Inflammatory macrophage (primary cell): ENCODE measurements around the gene RDX.

Experiments used
- DNase-seq, 2 donors: peaks; one replicate each; pipeline ENCODE4 v3.0.0-alpha.2; 2020 to 2022

Gene RDX

DNA sequence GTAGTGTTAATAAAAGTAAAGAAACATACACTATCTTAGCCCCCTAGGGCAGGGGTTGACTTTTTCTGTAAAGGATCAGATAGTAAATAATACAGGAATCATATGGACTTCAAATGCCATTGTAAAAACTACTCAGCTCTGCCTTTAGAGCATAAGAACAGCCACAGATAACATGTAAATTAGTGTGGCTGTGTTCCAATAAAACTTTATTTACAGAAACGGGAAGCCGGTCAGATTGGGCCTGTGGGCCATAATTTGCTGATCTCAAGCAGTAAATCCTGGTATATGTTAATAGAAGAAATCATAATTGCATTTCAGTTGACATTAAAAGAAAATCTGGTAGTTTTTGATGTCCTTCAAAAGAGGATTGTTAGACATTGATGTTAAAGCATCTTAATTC lies 126.7 kb downstream of the RDX start:
- DNase-seq = no peak

DNA sequence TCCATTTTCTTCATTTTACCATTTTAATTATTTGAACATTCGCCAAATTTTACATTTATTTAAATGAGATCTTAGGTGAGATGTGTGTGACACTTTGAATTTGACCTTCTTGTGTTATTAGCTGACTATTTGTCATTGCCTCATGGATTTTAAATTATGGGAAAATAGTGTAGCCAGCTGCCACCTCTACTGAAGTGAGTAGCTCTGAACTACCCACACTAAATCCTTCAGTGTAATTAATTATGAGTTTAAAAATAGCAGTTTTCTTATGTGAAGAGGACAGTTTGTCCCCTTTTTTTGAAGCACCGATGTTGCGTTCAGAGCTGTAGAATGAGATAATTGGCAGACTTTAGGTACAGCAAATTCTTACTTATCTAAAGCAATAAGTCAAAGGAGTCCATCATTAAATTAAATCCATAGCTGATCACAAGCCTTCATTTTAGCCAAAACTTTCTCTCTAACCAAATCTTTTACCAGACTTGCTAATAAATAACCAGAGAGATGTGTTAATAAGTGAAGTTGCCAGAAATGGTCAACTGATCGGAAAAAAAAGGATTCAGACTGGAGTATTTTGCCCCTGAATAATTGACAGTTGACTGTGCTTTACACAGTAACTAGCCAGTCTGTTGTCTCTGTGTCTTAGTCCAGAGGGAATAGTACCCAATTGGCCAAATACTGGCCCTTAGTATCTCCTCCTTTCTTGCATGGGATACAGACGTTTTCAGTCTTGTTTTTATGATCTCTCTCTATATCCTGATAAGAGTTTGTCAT lies 128.2 kb downstream of the RDX start:
- DNase-seq = no peak

DNA sequence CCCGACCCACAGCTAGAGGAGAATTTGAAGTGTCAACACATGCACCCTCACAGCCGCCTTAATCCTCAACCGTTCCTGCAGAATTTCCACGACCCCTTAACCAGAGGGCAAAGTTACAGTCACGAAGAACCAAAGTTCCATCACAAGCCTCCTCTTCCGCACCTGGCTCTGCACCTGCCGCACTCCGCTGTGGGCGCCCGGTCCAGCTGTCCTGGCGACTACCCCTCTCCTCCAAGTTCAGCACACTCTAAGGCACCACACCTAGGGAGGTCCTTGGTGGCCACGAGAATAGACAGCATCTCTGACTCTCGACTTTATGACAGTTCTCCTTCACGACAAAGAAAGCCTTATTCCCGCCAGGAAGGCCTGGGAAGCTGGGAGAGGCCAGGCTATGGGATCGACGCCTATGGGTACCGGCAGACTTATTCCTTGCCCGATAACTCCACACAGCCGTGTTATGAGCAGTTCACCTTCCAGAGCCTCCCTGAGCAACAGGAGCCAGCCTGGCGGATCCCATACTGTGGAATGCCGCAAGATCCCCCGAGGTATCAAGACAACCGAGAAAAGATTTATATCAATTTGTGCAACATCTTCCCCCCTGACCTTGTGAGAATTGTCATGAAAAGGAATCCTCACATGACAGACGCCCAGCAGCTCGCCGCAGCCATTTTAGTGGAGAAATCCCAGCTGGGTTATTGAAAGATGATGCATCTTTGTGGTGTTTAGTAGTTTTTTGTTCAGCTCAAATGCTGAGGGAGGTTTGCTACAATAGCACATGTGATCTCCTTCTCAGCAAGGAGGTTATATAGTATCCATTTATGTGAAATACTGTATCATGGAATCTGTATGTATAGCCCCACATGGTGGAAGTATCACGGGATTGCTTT lies 131.1 kb downstream of the RDX start:
- no peak for DNase-seq

DNA sequence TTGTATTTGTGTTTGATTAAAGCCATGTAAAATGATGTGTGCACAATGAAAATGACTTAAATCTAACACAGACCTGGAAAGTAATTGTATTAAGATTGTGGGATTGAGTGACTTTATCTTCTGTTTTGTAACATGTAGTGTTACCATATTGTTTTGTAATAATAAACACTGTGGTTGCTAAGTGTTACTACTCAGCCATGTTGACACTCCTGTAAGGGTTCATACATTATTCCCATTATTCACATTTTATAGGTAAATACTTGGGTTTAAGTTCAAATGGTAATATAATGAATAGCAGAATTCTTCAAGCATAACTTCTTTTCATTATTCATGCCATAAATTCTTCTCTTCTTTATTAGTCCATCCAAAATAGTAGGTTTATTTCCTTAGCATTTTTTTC lies 134.2 kb downstream of the RDX start:
- no peak for DNase-seq

DNA sequence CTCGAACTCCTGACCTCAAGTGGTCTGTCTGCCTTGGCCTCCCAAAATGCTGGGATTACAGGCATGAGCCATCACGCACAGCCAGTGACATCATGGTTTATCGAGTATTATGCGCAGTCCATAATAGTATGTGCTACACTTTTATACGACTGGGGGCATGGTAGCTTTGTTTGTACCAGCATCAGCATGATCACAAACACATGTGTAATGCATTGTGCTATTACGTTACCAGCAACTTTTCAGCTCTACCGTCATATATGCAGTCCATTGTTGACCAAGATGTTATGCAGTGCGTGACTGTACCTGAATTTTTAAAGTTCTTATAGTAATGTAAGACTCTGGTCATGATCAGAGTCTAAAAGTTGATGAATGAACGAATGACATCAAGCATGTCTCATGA lies 135.4 kb downstream of the RDX start:
- DNase-seq = no peak

DNA sequence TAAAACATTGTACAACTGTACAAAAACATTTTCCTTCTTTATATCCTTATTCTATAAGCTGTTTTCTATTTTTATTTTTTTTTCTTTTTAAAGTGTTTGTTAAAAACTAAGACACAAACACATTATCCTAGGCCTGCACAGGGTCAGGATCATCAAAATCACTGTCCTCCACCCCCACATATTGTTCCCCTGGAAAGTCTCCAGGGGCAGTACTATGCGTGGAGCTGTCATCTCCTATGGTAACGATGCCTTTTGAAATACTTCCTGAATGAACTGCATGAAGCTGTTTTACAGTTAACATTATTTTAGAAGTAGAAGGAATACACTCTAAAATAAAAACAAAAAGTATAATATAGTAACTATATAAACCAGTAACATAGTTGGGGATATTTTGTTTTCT lies 136.0 kb downstream of the RDX start:
- DNase-seq = no peak

DNA sequence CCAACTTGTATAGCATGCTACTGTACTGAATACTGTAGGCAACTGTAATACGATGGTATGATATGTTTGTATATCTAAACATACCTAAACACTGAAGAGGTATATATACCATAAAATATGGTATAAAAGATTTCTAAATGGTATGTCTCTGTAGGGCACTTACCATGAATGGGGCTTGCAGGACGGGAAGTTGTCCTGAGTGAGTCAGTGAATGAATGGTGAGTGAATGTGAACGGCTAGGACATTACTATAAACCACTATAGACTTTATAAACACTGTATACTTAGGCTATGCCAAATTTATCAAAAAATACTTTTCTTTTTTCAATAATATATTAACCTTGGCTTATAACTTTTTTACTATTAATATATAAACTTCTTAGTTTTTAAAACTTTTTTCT lies 136.4 kb downstream of the RDX start:
- no peak for DNase-seq

DNA sequence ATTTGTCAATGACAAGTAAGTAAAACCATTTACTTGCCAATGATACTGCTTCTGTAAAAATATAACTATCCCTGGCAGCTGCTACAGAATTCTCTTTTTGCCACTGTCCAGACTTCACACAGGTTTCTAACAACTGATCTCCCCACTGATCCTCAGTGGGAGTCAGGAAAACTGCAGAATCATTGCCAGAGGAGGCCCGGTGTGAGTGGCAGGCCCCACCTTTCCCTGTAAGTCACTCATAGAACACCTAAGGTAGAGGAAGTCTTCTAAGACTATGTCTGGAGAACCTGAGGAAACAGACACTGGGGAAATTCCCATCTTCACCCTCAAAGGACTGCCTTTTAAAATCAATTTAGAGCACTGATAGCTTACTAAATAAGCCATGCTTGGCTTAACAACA lies 136.9 kb downstream of the RDX start:
- no peak for DNase-seq

DNA sequence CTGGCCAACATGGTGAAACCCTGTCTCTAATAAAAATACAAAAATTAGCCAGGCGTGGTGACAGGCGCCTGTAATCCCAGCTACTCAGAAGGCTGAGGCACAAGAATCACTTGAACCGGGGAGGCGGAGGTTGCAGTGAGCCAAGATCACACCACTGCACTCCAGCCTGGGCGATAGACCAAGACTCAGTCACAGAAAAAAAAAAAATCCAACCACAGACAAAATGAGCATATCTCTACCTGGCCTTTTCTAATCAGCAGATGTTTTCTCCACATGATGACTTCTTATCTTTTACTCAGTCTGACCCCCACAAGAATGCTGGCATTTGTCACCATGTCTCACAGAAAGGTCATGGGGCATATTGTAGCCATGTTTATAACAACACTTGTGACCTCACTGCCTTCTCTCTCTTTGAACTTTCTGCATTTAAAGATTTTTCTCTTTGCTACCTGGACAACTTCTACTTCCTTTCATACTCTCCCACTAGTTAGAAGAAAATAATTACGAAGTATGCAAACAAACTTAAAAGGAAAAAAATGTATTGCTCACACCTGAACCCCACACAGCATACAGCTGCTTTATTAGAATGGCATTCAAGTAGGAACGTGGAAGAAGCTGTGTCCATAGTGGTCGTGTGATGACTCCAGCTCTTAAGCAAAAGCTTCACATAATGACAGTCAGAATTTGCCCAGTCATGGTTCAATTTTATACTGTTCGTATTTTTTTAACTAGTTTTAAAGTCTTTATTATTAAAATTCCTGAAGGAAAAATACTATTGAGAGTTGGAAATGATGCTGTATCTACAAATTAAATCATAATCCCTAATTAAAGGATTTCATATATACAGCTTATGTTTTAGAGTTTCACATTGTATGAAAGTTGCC lies 137.9 kb downstream of the RDX start:
- DNase-seq = no peak

DNA sequence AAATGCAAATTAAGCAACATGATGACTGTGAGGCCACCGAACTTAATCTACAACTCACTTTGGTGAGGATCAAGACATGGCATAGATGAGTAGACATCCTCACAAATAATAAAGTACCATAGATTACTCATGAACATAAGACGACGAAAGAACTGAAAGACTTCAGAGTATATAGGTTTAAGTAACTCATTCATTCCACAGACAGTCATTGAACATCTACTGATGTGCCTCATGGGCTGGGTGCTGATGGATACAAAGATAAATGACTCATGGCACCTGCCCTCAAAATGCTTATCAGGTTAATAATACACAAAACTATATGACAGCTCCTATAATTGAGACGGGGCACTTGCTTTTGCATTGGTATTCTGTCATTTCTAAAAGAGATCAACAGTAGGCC lies 139.9 kb downstream of the RDX start:
- no peak for DNase-seq

DNA sequence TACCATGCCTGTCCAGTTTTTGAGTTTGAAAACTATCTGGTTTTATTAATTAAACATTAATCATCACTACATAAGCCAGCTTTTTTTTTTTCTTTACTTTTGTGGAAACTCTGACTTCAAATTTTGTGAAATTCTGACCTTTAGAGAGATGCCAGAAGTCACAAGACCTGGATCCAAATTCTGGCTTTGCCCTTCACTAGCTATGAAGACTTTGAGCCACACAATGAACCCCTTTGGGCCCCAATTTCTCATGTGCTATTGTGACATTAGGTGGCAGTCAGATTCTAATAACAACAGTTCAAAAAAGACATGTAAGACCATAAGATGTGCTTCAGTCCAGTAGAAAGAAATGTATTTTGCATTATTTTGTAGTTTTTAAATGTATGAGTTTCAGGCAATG lies 142.9 kb downstream of the RDX start:
- no peak for DNase-seq

DNA sequence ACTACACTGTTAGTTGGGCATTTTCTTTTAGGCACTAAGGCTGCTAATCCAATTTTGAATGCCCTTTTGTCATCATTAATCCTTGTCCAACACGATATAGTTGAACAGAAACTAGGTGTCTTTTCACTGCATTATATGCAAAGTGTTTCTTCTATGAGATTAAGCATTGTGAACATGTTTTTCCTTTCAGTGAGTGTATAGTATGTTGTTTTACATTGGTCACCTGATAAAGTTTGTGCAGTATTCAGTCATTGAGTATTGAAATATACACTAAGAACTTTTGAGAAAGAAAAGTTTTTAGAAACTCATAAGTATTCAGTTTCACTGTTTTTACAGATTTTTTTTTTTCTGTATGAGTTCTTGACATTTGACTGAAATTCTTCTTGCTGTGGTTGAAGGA lies 144.2 kb downstream of the RDX start:
- no peak for DNase-seq

DNA sequence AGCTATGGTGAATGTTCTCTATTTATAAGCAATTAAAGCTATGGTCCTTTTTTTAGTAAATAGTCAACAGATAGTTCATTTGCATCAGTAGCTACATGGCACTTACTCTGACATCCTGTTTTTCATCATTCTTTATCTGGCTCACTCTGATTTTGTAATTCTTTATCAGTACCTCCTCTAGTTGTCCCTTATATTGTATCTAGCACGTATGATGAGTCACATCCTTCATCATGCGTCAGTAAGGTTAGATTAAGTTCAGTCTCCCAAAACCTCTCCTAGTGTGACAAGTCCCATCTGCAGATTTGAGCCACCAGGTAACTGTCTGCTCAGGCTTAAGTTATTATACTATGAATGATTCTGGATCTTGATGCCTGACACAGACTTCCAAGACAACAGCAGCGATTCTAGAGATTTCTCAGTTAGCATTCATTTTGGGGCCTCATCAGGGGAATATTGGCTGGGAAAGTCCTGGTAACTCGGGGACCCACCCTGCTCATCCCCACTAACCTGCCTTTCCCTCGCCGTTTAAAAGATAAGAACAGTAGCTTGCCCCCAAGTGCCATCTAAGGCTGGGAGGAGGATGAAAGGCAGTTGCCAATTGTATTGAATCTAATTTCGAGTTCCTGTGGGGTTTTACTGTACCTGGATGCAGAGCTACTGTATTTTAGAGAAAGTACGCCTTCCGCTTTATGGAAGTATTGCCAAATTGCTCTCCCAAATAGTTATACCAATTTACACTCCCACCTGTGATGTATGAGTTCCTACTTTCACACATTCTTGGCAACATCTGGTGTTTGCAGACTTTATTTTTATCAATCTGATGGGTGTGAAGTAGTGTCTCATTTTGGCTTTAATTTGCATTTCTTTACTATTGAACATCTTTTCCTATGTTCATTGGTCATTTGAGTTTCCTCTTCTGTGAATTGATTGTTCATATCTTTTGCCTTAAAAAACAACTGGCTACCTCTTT lies 147.4 kb downstream of the RDX start:
- no peak for DNase-seq

DNA sequence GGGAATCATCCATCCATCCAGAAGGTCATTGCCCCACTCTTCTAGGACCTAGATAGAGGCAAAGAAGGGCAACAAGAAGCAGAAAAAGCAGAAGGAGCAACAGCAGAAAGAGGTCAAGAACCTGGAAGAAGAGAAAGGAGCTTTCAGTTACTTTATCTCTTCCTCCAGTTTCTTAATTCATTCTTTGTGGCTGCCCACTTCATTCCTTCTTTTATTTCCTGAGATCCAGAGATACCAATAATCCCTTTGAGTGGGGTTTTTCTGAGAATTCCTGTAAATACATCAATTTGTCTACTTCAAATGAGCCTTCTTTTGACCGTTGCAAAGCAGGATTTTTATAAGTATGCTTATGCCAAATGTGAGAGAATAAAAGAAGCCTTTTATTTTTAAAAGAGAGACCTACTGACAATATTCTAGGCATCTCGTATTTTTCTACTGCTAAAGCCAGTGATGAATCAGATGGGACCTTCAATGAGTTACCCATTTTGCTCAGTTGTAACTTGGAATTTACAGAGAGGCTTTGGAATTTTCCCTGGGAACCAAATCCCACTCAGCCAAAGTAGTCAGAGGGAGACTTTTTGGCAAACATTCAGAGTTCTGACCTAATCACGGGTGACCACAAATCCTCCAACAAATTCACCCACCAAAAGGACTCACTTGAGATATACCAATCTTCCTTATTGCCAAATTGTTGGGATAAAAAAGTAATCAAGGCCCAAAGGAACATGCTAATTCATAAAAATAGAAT lies 148.3 kb downstream of the RDX start:
- DNase-seq = no peak

DNA sequence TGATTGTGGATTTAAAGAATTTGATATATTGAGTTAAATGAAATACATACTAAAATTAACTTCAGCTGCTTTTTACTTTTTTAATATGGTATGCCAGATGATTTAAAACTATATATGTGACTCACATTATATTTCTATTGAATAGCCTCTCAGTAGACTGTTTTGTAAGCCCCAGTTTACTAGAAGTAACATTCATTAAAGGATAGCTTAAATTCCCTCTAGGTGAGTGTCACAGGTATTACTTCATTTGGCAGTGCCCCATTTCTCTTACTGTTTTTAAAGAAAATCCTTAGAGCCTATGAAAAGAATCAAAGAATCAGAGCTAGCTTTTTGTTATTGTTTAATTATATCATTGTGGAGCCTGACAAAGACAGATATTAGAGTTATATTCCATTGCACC lies 154.6 kb downstream of the RDX start:
- no peak for DNase-seq

DNA sequence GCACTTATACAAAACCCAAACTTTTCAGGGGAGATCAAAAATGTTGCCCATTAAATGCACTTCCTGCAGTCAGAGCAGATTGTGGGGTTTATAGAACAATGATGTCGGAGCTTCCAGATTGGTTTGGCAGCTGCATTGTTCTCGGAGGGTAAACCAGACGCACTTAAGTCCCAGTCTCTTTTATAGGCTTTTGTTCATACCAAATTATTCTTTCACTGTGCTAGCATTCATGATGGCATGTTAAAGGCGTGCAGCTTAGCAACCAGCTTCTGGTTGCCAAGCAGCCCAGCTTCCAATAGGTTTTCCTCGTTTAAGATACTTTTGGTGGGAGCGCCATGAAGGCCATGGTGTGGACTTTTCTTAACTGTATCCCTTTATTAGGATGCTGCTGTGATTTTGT lies 162.3 kb downstream of the RDX start:
- DNase-seq = no peak

DNA sequence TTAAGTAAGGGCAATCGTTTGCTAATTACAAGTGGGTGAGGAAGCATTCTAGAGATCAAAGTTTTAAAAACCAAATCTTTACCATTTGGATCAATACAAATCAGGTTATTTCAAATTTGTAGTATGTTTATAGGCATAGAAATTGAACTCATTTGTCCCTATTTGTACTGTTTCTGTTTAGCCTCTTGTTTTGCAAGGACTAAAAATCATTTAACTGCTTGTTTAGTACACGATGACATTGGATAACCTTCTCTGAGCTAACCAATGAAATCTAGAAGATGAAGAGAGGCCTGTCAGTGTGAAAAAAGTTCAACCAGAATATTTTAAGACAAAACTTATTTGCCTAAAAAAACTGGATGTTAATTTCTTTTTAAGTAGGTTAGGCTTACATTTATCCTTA lies 163.3 kb downstream of the RDX start:
- no peak for DNase-seq

DNA sequence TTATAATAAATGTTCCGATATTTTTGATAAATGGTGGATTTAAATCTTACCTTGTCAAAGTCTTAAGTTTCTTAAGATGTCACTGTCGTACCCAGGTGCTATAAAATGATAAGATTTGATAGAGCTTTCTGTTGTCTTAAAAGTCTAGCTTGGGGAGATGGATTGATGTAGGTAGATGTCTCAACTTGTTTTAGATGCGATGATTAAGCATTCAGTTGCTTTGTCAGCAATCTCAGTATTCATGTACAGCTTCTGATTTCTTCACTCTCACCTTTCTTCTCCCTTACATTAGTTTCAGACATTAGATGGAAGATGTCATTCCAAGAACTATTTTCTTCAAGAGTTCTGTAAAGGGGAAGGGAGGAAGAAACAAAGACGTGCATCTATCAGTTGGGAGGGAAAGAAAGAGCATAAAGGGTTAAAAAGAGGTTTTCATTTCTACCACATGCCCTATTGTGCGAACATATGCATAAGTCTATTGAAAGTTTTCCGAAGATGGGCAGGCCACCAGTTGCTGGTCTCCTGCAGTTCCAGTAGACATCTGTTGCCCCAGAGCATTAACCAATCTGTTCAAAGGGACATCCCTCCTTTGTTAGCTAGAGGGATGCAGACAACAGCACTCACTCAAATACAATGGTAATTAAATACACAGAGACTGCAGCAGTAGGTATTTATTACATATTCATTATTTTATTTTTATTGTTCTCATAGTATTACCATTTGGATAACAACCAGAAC lies 164.9 kb downstream of the RDX start:
- DNase-seq = no peak

DNA sequence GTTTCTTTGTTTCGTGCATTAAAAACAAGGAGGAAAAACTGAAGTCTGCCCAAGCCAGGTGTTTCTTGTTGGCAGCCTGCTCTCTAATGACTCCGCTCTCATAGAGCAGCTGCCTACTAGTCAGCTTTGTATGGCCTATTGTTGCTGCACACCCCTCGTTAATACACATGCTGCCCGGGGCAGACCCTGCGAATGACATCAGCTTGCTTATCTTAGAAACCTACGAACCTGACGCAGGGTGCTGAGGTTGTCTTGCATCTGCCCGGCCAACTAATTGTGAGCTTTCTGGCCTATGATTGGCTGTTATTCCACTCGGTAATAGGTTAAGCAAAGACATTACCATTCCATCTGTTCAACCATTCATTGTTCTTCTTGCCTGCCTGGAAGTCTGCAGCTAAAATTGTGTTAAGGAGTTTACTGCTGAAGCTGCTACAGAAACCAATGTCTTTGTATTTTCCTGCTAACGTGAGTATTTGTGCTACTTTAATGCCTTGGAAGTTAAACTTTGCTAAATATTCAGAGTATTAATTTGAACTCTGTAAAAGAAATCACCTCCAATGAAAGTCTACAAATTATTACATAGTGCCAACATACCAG lies 165.7 kb downstream of the RDX start:
- DNase-seq = no peak

DNA sequence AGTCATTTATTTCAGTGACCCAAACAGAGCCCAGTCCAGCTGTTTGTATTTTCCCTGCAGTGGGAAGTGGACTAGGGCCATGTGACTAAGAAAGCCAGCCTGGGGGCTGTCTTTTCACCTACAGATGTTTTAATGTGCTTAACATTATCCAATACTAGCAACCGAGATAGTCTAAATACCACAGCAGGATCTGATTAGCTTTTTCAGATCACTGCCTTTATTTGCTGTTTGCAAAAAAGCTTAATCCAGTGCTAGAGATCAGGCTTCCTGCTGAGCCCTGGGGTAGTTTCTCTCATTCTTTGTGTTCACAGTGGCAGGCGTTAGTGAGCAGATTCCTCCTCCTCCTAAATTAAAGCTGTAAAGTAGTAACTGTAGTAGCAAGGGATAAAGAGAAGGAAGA lies 168.3 kb downstream of the RDX start:
- DNase-seq = no peak
